HEK293 (cell line): ENCODE measurements around the gene OXSR1.

Experiments used
- CTCF ChIA-PET: fragments of 350-600 bp; formaldehyde crosslinking; extraction: SDS; loops from one replicate; lab custom pipeline; 2021; ENCODE audit warnings: antibody characterized with exemption; lab: Yijun Ruan, JAX
- POLR2A ChIA-PET: fragments of 300-600 bp; formaldehyde crosslinking; extraction: SDS; loops from one replicate; lab custom pipeline; 2020; ENCODE audit warnings: antibody characterized with exemption, inconsistent platforms; lab: Yijun Ruan, JAX
- H3K27ac ChIP-seq: fragments of 200-500 bp; sonication (Bioruptor generic); 2 replicates; pipeline ENCODE4 v1.5.1; 2014; ENCODE audit warnings: low read depth, low read length, control low read depth, inconsistent platforms; ENCODE audit errors: extremely low read depth
- H3K36me3 ChIP-seq, 2 experiments: fragments of 200-500 bp in 1 of 2; sonication (Bioruptor generic) in 1 of 2; 1 replicate in 1 of 2; 2 replicates in 1 of 2; pipeline ENCODE4 v1.5.1; 2014 to 2017; ENCODE audit warnings: inconsistent platforms in 2 of 2, low read length in 2 of 2; ENCODE audit not compliant: control insufficient read depth in 2 of 2, insufficient read depth in 1 of 2
- H3K4me1 ChIP-seq: fragments of 200-500 bp; sonication (Bioruptor generic); 2 replicates; pipeline ENCODE4 v1.5.1; 2014; ENCODE audit warnings: mild to moderate bottlenecking, low read length, inconsistent platforms; ENCODE audit not compliant: control insufficient read depth, insufficient read depth
- H3K4me3 ChIP-seq: 2 replicates; pipeline ENCODE4 v1.5.1; 2011; ENCODE audit warnings: low read depth, mild to moderate bottlenecking, control low read depth, low read length, moderate library complexity
- H3K9me3 ChIP-seq: fragments of 200-500 bp; sonication (Bioruptor generic); 2 replicates; pipeline ENCODE4 v1.5.1; 2014; ENCODE audit warnings: low read depth, low read length, inconsistent platforms; ENCODE audit not compliant: control insufficient read depth, insufficient read depth
- INSM2 ChIP-seq: fragments of 450-650 bp; formaldehyde crosslinking; IDR thresholded peaks from 2 replicates; pipeline ENCODE4 v1.5.1; 2016; ENCODE audit warnings: missing biosample characterization, missing genetic modification characterization
- MEIS1 ChIP-seq: sonication (generic); formaldehyde crosslinking; IDR thresholded peaks from 2 replicates; pipeline ENCODE4 v1.8.1; 2022; ENCODE audit warnings: missing genetic modification reagents, mild to moderate bottlenecking, borderline replicate concordance
- OSR2 ChIP-seq: fragments of 450-650 bp; formaldehyde crosslinking; IDR thresholded peaks from 2 replicates; pipeline ENCODE4 v1.5.1; 2016; ENCODE audit warnings: missing biosample characterization, missing genetic modification characterization
- SCRT1 ChIP-seq: fragments of 450-650 bp; formaldehyde crosslinking; IDR thresholded peaks from 2 replicates; pipeline ENCODE4 v1.5.1; 2016; ENCODE audit warnings: missing biosample characterization, missing genetic modification characterization, borderline replicate concordance
- ZBTB17 ChIP-seq: fragments of 450-650 bp; formaldehyde crosslinking; IDR thresholded peaks from 2 replicates; pipeline ENCODE4 v1.5.1; 2016; ENCODE audit warnings: missing biosample characterization, missing genetic modification characterization
- ZBTB6 ChIP-seq: fragments of 450-650 bp; formaldehyde crosslinking; IDR thresholded peaks from 2 replicates; pipeline ENCODE4 v1.5.1; 2017; ENCODE audit warnings: missing biosample characterization, missing genetic modification characterization
- ZNF138 ChIP-seq: fragments of 450-650 bp; formaldehyde crosslinking; IDR thresholded peaks from 2 replicates; pipeline ENCODE4 v1.5.1; 2016; ENCODE audit warnings: missing biosample characterization, missing genetic modification characterization, borderline replicate concordance
- ZNF366 ChIP-seq: fragments of 450-650 bp; formaldehyde crosslinking; conservative IDR thresholded peaks from 2 replicates; pipeline ENCODE4 v1.5.1; 2016; ENCODE audit warnings: missing biosample characterization, missing genetic modification characterization
- ZNF416 ChIP-seq: fragments of 450-650 bp; formaldehyde crosslinking; IDR thresholded peaks from 2 replicates; pipeline ENCODE4 v1.5.1; 2016; ENCODE audit warnings: missing biosample characterization, missing genetic modification characterization
- ZNF426 ChIP-seq: fragments of 450-650 bp; formaldehyde crosslinking; IDR thresholded peaks from 2 replicates; pipeline ENCODE4 v1.5.1; 2017; ENCODE audit warnings: missing biosample characterization, missing genetic modification characterization, mild to moderate bottlenecking, inconsistent platforms, moderate library complexity
- ZNF449 ChIP-seq: fragments of 450-650 bp; formaldehyde crosslinking; IDR thresholded peaks from 2 replicates; pipeline ENCODE4 v1.5.1; 2017; ENCODE audit warnings: missing biosample characterization, mild to moderate bottlenecking, missing genetic modification characterization, moderate library complexity
- ZNF624 ChIP-seq: fragments of 450-650 bp; formaldehyde crosslinking; IDR thresholded peaks from 2 replicates; pipeline ENCODE4 v1.5.1; 2017; ENCODE audit warnings: missing biosample characterization, missing genetic modification characterization
- ZNF629 ChIP-seq: fragments of 450-650 bp; formaldehyde crosslinking; IDR thresholded peaks from 2 replicates; pipeline ENCODE4 v1.5.1; 2017; ENCODE audit warnings: missing biosample characterization, missing genetic modification characterization
- ZNF660 ChIP-seq: fragments of 450-650 bp; IDR thresholded peaks from 2 replicates; pipeline ENCODE4 v1.5.1; 2018; ENCODE audit warnings: missing biosample characterization, mild to moderate bottlenecking, missing genetic modification characterization
- ZNF768 ChIP-seq: fragments of 450-650 bp; formaldehyde crosslinking; IDR thresholded peaks from 2 replicates; pipeline ENCODE4 v1.5.1; 2018; ENCODE audit warnings: missing biosample characterization, mild to moderate bottlenecking, missing genetic modification characterization
- ZNF776 ChIP-seq: fragments of 450-650 bp; formaldehyde crosslinking; IDR thresholded peaks from 2 replicates; pipeline ENCODE4 v1.5.0; 2017; ENCODE audit warnings: missing biosample characterization, missing genetic modification characterization, borderline replicate concordance
- ZXDB ChIP-seq: fragments of 450-650 bp; formaldehyde crosslinking; IDR thresholded peaks from 2 replicates; pipeline ENCODE4 v1.5.1; 2016; ENCODE audit warnings: missing biosample characterization, missing genetic modification characterization

The OXSR1 gene

GRCh38 chr3:38274864-38275649 lies 109.7 kb downstream of the OXSR1 start:
- Histone ChIP-seq H3K27ac (no peak overlapping the region), H3K9me3 (no peaks in the 10 kb centered on the region), H3K36me3 (no peaks in the 10 kb centered on the region), H3K4me1 (no peaks in the 10 kb centered on the region), H3K4me3 (no peak overlapping the region)
- CTCF ChIA-PET = no interaction called here
- TF ChIP-seq ZBTB6 (tag by site-specific recombination) (no peak), MEIS1 (CRISPR knock-in tag) (no peak), ZXDB (tag by site-specific recombination) (no peak), ZNF629 (tag by site-specific recombination) (no peak), ZBTB17 (tag by site-specific recombination) (no peak), ZNF366 (tag by site-specific recombination) (no peak), SCRT1 (tag by site-specific recombination) (no peak), ZNF416 (tag by site-specific recombination) (no peak), ZNF776 (tag by site-specific recombination) (no peak), ZNF660 (no peak), INSM2 (tag by site-specific recombination) (no peak), ZNF768 (no peak), ZNF138 (tag by site-specific recombination) (no peak), ZNF449 (no peak), ZNF426 (tag by site-specific recombination) (no peak)
- POLR2A ChIA-PET = no interaction called here

GRCh38 chr3:38275658-38276057 lies 110.3 kb downstream of the OXSR1 start:
- TF ChIP-seq OSR2 (tag by site-specific recombination) = no peak
- no peak for TF ChIP-seq ZNF624 (tag by site-specific recombination)
- TF ChIP-seq, all 188 proteins: peak for 0
- no peaks in the 10 kb centered on the region for H3K4me1 ChIP-seq
- no peaks in the 10 kb centered on the region for H3K9me3 ChIP-seq
- ChIA-PET POLR2A (no interaction called here), CTCF (no interaction called here)
- no peak overlapping the region for H3K4me3 ChIP-seq
- no peak overlapping the region for H3K27ac ChIP-seq
- no peaks in the 10 kb centered on the region for H3K36me3 ChIP-seq
